Measurements from ENCODE around the gene PLA2G4B. TPM values are rescaled to one million over a fixed set of nuclear protein-coding genes. Genes with fewer than 3 reads are reported as not detected.

PLA2G4B gene
- polyA plus RNA-seq, 1 donor: 7.0 TPM

- DNase-seq: no peak
These were observed 51.5 kb downstream of the PLA2G4B start for GRCh38 chr15:41890050-41890690.

DNA sequence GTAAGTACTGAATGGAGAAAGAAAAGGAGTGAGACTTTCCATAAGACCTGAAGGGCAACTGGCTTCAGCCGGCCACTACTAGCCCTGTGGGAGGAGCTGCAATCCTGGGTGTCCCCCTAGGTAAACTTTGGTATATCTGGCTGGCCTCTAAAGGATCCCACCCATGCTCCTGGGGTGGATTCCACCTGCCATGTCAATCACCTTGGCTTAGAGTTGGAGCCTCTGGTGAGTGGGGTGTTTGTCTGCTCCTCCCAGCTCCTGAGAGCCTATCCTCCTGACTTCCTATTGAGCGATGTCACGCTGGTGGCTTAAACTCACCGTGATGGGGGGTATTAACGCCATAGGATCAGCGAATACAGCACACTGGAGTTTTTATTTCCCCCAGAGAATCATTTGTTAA lies 52.6 kb downstream of the PLA2G4B start:
- no peak for DNase-seq

DNA sequence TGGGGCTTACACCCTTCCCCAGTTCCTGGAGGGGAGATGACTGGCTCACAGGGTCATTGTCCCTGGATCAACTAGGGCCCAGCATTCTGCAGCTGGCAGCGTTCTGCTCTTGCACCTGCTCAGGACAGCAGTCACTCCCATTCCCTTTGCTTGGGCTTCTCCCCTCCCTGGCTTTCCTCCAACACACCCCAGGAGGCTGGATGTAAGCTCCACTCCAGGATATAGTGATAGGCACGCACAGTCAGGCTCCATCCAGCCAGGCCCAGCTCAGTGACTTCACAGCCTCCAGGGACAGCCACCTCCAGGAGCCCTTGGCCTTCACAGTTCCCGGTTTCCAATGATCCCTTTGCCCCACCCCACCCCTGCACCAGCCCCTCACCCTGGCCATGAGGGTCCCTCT lies 53.3 kb downstream of the PLA2G4B start:
- DNase-seq: no peak

DNA sequence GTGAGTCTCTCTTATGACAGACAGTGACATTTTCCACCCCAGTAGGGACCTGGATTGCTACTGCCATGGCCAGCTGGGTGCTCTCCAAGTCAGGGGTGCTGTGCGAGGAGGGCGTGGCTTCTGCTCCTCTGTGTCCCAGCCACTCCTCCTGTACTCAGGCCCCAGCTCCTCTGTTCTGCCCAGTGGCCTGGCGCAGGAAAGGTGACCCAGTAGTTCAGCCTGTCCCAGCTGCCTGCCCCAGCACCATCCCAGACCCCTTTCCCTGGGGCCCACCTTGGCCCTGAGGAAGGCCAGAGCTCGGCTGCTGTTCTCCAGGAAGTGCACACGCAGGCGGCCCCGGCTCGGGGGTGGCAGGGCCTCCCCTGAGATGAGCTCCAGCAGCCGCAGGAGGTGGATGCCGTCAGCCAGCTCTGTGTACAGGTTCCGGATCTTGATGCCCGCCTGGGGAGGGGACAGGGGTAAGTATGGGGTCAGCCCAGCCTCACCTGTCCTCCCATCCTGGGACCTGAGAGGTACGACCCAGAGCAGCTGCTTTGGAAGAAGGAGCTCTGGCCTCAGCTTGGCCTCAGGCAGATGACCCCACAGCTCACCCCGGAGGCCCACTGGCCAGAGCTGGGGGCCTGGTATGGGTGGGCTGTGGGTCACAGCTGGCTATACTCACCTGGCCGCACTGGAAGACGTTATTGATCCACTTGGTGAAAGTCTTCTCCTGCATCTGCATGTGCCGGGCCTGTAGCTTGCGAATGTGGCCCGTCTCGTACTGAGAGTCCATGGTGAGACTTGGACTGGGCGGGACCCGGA lies 54.2 kb downstream of the PLA2G4B start:
- DNase-seq: no peak

- no peak for DNase-seq
These were observed 55.0 kb downstream of the PLA2G4B start, which contains the start of gene SPTBN5 for GRCh38 chr15:41893422-41894250. TSS of gene SPTBN5 (minus strand) at chr15:41894053. CDS start at chr15:41893497, 556 bp downstream.

DNA sequence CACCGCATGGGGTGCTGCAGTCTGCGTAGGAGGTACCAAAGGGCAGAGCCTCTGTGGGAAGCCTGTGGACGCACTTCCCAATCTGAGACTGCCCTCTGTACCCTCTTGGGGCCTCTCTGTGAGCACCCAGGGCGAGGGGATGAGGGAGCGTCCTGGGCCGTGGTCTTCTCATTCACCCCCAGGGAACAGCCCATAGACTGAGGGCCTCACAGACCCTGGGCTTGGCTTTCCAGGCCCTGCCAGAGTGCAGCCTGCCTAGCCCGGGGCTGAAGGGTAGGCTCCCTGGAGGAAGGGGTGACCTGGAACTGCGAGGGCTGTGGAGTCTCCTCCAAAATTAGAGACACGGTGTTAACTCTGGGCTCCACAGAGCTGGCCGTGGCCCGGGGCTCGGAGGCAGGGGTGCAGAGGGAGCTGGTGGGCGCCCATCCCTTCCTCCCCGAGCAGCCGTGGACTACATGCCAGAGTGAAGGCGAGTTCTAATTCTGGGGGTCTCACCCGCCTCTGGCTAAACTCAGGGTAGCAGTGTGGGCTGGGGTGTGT lies 55.7 kb downstream of the PLA2G4B start:
- DNase-seq: no peak

DNA sequence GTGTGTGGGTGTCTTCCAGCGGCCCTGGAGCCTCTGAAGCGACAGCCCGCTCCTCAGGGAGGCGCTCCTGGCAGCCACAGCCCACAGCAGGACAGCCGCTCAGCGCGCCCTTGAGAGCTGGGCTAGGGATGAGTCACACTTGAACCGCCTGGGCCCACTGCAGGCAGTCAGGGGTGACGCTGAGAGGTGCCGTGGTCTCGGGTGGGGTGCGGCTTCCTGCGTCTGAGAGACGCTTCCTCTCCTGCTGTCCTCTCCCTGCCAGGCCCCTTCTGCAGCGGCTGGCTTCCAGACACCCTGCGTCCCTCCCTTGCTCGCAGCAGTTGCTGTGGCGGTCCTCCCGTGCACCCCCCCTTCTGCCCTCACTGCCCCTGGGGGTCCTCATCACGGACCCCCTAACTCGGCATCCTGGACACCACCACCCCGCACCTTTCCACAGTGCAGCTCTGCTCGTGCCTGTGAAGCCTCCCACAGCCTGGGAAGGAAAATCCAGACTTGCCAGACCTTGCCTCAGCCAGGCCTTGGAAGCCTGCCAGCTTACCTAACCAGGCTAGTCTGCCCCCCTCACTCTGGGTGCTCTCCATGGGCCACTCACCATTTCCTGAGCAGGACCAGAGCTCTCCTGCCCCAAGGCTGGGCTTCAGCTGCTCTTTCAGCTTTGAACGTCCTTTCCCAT lies 56.3 kb downstream of the PLA2G4B start:
- peak; percentile 40 for DNase-seq

- DNase-seq: no peak
These were observed 56.8 kb downstream of the PLA2G4B start for GRCh38 chr15:41895491-41895890.

DNA sequence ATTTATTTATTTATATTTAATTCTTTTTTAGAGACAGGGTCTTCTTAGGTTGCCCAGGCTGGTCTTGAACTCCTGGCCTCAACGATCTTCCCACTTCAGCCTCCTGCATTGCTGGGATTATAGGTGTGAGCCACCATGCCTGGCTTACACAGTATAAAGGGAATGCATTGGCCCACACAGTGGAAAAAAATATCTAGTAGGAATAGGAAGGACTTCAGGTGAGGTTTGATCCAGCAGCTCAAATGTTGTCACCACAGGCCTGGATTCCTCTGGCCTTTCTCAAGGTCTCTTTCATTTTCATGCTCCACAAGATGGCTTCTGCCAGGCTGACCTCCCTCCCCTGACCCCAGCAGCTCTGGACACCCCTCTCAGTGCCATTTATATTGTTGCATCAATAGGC lies 57.3 kb downstream of the PLA2G4B start:
- no peak for DNase-seq

- no peak for DNase-seq
These were observed 57.9 kb downstream of the PLA2G4B start for GRCh38 chr15:41896566-41896965.

- DNase-seq: no peak
These were observed 58.7 kb downstream of the PLA2G4B start for GRCh38 chr15:41897363-41897799.

Other genes starting within 250 kb of the PLA2G4B start
- 22.0 TPM for gene MGA, start 178.4 kb upstream of the PLA2G4B start, polyA plus RNA-seq (ENCODE audit: insufficient read length)
- 13.1 TPM for gene MAPKBP1, start 64.4 kb upstream of the PLA2G4B start, polyA plus RNA-seq (ENCODE audit: insufficient read length)
- gene JMJD7, start 10.8 kb upstream of the PLA2G4B start, polyA plus RNA-seq (ENCODE audit: insufficient read length): 10.9 TPM
- 5.2 TPM for gene SPTBN5, start 55.2 kb downstream of the PLA2G4B start, polyA plus RNA-seq (ENCODE audit: insufficient read length)
- 43.0 TPM for gene EHD4, start 133.7 kb downstream of the PLA2G4B start, polyA plus RNA-seq (ENCODE audit: insufficient read length)
- 1.8 TPM for gene PLA2G4E, start 182.2 kb downstream of the PLA2G4B start, polyA plus RNA-seq (ENCODE audit: insufficient read length)